HEK293T (cell line): ENCODE data around the gene LMF1.

ENCODE experiments used
- ARNT ChIP-seq: fragments of 450-650 bp; IDR thresholded peaks from 2 replicates; pipeline ENCODE4 v1.6.1; 2017; ENCODE audit warnings: mild to moderate bottlenecking
- BHLHE40 ChIP-seq: fragments of 450-650 bp; IDR thresholded peaks from 2 replicates; pipeline ENCODE4 v1.6.1; 2016; ENCODE audit warnings: mild to moderate bottlenecking, moderate library complexity, borderline replicate concordance
- FOXK2 ChIP-seq: fragments of 450-650 bp; IDR thresholded peaks from 2 replicates; pipeline ENCODE4 v1.6.1; 2016; ENCODE audit warnings: mild to moderate bottlenecking
- FOXM1 ChIP-seq: fragments of 450-650 bp; IDR thresholded peaks from 2 replicates; pipeline ENCODE4 v1.6.1; 2017; ENCODE audit warnings: mild to moderate bottlenecking, borderline replicate concordance
- HDGF ChIP-seq: fragments of 450-650 bp; IDR thresholded peaks from 2 replicates; pipeline ENCODE4 v1.6.1; 2017; ENCODE audit warnings: antibody characterized with exemption, borderline replicate concordance
- NFRKB ChIP-seq: fragments of 450-650 bp; IDR thresholded peaks from 2 replicates; pipeline ENCODE4 v1.6.1; 2016; ENCODE audit warnings: mild to moderate bottlenecking, moderate library complexity
- PKNOX1 ChIP-seq: fragments of 450-650 bp; IDR thresholded peaks from 2 replicates; pipeline ENCODE4 v1.6.1; 2016
- SP1 ChIP-seq: fragments of 450-650 bp; IDR thresholded peaks from 2 replicates; pipeline ENCODE4 v1.6.1; 2017
- ZNF384 ChIP-seq: fragments of 450-650 bp; IDR thresholded peaks from 2 replicates; pipeline ENCODE4 v1.6.1; 2016

GRCh38 chr16:808085-808386 is 162.7 kb downstream of the LMF1 start:
- TF ChIP-seq BHLHE40 (no peak), FOXM1 (no peak), ZNF384 (no peak), PKNOX1 (no peak), ARNT (no peak), NFRKB (no peak), HDGF (no peak), SP1 (no peak), FOXK2 (no peak)
